WTC11 (cell line): ENCODE measurements around the gene CDPF1.

ENCODE experiments used
- ATF2 ChIP-seq: sonication (generic); formaldehyde crosslinking; IDR thresholded peaks from 2 replicates; pipeline ENCODE4 v1.8.1; 2022; ENCODE audit warnings: low read depth, missing genetic modification reagents, borderline replicate concordance
- CREM ChIP-seq: sonication (generic); formaldehyde crosslinking; IDR thresholded peaks from 2 replicates; pipeline ENCODE4 v1.8.1; 2022; ENCODE audit warnings: mild to moderate bottlenecking, missing genetic modification reagents, moderate library complexity
- E2F5 ChIP-seq: sonication (generic); formaldehyde crosslinking; IDR thresholded peaks from 2 replicates; pipeline ENCODE4 v1.8.1; 2022; ENCODE audit warnings: mild to moderate bottlenecking, moderate library complexity, missing genetic modification reagents
- FOXJ3 ChIP-seq: sonication (generic); formaldehyde crosslinking; IDR thresholded peaks from 2 replicates; pipeline ENCODE4 v1.9.0; 2021; ENCODE audit warnings: missing genetic modification reagents, mild to moderate bottlenecking, borderline replicate concordance
- SMAD4 ChIP-seq: sonication (generic); formaldehyde crosslinking; IDR thresholded peaks from 2 replicates; pipeline ENCODE4 v1.8.0; 2022; ENCODE audit warnings: mild to moderate bottlenecking, missing genetic modification reagents
- TEAD4 ChIP-seq: sonication (generic); formaldehyde crosslinking; IDR thresholded peaks from 2 replicates; pipeline ENCODE4 v1.8.0; 2022; ENCODE audit warnings: mild to moderate bottlenecking, missing genetic modification reagents
- ZBTB21 ChIP-seq: sonication (generic); formaldehyde crosslinking; IDR thresholded peaks from 2 replicates; pipeline ENCODE4 v1.8.1; 2023; ENCODE audit warnings: mild to moderate bottlenecking, missing genetic modification reagents, borderline replicate concordance
- ZBTB43 ChIP-seq: sonication (generic); formaldehyde crosslinking; IDR thresholded peaks from 2 replicates; pipeline ENCODE4 v1.8.1; 2023; ENCODE audit warnings: mild to moderate bottlenecking, missing genetic modification reagents
- ZNF121 ChIP-seq: sonication (generic); formaldehyde crosslinking; IDR thresholded peaks from 2 replicates; pipeline ENCODE4 v1.8.0; 2023; ENCODE audit warnings: missing genetic modification reagents
- ZNF416 ChIP-seq: fragments of 250-450 bp; sonication (Bioruptor Pico); IDR thresholded peaks from 2 replicates; pipeline ENCODE4 v1.9.0; 2021; ENCODE audit warnings: mild to moderate bottlenecking, inconsistent platforms
- TF ChIP-seq, protein P1 (sequence below): fragments of 200-600 bp; IDR thresholded peaks from 2 replicates; pipeline ENCODE4 v1.8.0; 2022; ENCODE audit warnings: antibody characterized with exemption
- TF ChIP-seq, protein P2 (sequence below): sonication (generic); formaldehyde crosslinking; IDR thresholded peaks from 2 replicates; pipeline ENCODE4 v1.8.1; 2023; ENCODE audit warnings: mild to moderate bottlenecking, missing genetic modification reagents, borderline replicate concordance
- TF ChIP-seq, protein P3 (sequence below): sonication (generic); formaldehyde crosslinking; IDR thresholded peaks from 2 replicates; pipeline ENCODE4 v1.8.0; 2022; ENCODE audit warnings: mild to moderate bottlenecking, missing genetic modification reagents

DNA sequence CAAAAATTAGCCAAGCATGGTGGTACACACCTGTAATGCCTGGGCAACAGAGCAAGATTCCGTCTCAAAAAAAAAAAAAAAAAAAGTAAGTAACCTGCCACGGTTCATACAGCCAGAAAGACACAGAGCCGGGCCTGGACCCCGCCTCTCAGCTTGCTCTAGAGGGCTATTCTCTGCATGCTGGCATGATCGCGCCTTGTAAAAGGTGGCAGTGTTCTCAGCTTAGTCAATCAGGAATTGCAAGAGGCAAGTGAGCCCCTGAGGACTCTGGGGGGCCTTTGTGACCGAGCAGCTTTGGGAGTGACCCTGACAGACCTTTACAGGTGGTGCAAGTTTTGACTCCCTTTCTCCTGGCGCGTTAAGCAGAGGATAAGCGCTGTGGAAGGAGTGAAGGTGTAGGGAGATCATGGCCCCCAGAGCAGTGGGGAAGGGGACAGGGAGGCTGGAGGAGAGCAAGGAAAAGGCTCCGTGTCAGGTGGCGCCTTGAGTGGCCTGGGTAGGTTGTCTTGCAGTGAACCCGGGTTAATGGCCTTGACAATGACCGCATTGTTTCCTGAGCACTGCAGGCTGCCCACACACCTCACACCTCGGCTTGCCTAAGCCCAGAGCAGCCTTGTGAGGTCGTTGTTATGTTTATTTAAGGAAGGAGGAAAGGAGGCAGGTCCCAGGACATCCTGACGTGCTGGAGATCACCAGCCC, 48.9 kb downstream of the CDPF1 start:
- TF ChIP-seq ZNF416 (no peak), ZBTB21 (CRISPR knock-in tag) (no peak), ZBTB43 (CRISPR knock-in tag) (0 out of 2 replicates have a peak, but pooled peaks have one; percentile 26), TEAD4 (CRISPR knock-in tag) (no peak), CREM (CRISPR knock-in tag) (no peak), ATF2 (CRISPR knock-in tag) (no peak), FOXJ3 (CRISPR knock-in tag) (no peak), ZNF121 (CRISPR knock-in tag) (no peak), E2F5 (no peak), SMAD4 (CRISPR knock-in tag) (no peak)
- TF ChIP-seq, protein P1, sequence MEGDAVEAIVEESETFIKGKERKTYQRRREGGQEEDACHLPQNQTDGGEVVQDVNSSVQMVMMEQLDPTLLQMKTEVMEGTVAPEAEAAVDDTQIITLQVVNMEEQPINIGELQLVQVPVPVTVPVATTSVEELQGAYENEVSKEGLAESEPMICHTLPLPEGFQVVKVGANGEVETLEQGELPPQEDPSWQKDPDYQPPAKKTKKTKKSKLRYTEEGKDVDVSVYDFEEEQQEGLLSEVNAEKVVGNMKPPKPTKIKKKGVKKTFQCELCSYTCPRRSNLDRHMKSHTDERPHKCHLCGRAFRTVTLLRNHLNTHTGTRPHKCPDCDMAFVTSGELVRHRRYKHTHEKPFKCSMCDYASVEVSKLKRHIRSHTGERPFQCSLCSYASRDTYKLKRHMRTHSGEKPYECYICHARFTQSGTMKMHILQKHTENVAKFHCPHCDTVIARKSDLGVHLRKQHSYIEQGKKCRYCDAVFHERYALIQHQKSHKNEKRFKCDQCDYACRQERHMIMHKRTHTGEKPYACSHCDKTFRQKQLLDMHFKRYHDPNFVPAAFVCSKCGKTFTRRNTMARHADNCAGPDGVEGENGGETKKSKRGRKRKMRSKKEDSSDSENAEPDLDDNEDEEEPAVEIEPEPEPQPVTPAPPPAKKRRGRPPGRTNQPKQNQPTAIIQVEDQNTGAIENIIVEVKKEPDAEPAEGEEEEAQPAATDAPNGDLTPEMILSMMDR = no peak
- TF ChIP-seq, protein P2, sequence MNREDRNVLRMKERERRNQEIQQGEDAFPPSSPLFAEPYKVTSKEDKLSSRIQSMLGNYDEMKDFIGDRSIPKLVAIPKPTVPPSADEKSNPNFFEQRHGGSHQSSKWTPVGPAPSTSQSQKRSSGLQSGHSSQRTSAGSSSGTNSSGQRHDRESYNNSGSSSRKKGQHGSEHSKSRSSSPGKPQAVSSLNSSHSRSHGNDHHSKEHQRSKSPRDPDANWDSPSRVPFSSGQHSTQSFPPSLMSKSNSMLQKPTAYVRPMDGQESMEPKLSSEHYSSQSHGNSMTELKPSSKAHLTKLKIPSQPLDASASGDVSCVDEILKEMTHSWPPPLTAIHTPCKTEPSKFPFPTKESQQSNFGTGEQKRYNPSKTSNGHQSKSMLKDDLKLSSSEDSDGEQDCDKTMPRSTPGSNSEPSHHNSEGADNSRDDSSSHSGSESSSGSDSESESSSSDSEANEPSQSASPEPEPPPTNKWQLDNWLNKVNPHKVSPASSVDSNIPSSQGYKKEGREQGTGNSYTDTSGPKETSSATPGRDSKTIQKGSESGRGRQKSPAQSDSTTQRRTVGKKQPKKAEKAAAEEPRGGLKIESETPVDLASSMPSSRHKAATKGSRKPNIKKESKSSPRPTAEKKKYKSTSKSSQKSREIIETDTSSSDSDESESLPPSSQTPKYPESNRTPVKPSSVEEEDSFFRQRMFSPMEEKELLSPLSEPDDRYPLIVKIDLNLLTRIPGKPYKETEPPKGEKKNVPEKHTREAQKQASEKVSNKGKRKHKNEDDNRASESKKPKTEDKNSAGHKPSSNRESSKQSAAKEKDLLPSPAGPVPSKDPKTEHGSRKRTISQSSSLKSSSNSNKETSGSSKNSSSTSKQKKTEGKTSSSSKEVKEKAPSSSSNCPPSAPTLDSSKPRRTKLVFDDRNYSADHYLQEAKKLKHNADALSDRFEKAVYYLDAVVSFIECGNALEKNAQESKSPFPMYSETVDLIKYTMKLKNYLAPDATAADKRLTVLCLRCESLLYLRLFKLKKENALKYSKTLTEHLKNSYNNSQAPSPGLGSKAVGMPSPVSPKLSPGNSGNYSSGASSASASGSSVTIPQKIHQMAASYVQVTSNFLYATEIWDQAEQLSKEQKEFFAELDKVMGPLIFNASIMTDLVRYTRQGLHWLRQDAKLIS = no peak
- TF ChIP-seq, protein P3, sequence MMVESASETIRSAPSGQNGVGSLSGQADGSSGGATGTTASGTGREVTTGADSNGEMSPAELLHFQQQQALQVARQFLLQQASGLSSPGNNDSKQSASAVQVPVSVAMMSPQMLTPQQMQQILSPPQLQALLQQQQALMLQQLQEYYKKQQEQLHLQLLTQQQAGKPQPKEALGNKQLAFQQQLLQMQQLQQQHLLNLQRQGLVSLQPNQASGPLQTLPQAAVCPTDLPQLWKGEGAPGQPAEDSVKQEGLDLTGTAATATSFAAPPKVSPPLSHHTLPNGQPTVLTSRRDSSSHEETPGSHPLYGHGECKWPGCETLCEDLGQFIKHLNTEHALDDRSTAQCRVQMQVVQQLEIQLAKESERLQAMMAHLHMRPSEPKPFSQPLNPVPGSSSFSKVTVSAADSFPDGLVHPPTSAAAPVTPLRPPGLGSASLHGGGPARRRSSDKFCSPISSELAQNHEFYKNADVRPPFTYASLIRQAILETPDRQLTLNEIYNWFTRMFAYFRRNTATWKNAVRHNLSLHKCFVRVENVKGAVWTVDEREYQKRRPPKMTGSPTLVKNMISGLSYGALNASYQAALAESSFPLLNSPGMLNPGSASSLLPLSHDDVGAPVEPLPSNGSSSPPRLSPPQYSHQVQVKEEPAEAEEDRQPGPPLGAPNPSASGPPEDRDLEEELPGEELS (CRISPR knock-in tag) = no peak
